ENCODE data around the gene LRRC40.
"Not testable (repeated sequence)": the region's sequence is repeated elsewhere in the genome, so short reads cannot be mapped to it uniquely, and the experiment has no call there.

LRRC40 gene

DNA sequence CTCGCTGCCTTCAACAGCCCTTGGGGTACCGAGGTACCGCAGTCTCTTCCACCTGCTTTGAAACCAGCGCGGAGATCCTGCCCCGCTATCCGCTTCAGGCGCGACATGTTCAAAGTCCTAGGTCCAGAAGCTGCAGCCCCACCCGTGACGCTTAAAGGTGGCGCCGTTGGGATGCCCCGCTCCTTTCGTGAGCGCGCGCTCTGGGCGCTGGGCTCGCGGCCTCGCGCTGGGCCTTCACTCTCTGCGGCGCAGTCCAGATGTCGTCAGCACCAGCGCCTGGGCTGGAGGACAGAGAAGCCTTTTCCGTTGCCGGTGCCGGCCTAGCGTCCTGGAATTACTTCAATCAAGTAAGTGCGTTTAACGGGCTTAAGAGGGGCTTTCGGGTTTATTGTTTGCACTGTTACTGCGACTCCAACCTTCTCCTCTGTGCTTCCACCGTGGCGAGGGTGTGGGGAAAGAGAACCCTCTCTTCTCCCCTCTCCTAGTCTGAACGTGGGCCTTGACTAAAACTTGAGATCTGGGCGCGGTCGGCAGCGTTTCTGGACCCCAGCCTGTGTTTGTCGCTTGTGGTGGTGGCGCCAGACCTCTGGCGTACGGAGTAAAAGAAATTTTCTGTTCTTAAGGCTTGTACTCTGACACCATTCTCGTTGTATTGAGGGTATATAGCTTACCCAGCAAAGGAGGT lies at the start of gene LRRC40:
Gene LRRC40, minus strand, starts transcription at position 146 of the 685 bp plus-strand sequence. Its CDS starts 39 bp downstream, at position 107.
- peak; percentile 94 for DNase-seq

DNA sequence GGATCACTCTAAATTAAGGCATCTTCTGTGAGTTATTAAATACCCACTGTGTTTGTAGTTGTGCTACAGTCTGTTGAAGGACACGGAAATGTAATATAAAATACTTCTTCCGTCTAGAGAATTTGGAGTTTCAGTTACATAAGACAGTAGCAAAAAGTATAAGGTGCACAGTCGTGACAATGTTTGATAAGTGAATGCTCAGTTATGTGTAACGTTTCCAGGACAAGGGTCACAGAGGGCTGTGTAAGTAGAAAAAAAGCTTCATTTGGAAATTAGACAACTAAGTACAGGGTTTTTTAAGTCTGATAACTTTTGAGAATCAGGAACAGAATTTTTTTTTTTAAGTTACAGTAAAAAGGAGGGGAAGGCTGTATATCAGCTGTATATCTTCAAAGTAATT lies 43.4 kb upstream of the LRRC40 start:
- no peak for DNase-seq

DNA sequence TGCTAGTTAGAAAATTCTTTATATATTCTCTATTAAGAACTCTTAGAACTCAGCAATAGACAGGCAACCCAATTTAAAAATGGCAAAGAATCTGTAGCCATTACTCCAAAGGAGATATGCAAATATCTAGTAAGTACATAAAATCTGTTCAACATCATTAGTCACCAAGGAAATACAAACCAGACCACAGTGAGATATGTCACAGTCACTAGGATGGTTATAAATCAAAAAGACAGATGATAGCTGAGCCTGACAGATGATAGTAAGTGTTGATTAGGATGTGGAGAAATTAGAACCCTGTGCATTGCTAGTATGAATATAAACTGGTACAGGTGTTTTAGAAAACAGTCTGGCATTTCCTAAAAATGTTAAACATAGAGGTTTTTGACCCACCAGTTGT lies 42.4 kb upstream of the LRRC40 start:
- DNase-seq, result no peak

DNA sequence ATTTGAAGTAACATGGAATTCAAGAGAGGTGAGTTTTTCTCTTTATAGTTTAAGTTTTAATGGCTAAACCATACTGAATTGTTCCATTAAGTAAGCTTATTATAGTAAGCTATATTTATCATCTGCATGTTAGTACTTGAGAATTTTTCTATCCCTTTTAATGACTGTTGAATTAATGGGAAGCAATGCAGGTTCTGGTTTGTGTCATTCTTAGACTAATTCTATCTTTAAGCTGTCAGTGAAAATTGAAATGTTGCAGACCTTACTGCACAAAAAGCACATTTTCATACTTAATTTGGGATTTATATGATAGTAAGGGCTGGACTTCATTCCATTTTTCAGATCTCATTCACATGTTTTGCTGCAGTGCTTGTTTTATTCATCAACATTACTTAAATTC lies 41.7 kb upstream of the LRRC40 start:
- DNase-seq, result no peak

DNA sequence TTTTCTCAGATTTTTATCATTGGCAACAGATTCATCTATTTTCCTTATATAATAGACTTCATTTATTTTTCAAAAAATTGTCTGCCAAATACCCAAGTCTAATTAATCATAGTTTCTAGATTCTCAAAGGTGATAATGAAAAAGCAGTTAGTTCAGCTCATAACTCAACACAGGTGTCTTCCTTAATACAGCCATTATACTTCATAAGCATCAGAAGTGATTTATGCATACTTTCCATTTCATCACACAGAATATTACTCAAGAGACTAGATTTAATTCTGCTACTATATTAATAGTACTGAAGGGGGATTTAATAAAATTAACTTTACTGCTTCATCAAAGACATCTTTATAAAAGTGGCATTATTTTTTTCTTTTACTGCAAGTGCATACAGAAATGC lies 34.6 kb upstream of the LRRC40 start:
- no peak for DNase-seq

DNA sequence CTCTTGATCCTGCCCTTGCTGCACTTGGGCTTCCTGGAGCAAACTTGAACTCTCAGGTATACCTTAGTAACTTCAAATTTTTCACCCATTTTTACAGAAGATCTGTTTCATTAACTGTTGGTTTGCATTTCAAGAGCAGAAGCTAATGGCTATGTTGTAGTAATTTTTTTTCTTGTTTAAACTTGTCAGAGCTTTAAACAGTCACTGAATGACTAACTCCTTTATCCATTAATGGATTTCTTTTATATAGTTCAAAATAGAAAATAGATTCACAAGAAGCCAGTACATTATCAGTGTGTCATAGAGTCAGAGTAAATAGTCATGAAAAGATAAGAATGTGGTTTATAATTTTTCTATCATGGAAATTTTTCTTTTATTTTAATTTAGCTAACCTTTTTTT lies 29.4 kb upstream of the LRRC40 start:
- no peak for DNase-seq

DNA sequence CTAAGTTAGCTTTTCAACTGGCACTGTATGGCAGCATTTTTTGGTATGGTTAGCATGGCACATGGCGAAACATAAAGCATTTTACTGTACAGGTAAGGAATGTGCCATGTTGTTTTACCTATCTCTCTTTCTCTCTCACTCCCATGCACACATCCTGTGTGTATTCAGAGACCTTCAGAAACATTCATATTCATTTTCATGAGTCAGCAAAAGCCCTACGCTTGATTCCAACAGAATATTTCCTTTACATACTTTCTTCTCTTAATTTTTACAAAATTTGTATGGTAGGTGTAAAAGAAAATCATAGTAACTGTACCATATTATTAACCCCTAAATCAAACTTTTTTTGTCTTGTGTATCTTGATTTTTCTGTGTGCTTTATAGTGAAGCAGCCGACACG lies 26.1 kb upstream of the LRRC40 start:
- DNase-seq, result no peak

DNA sequence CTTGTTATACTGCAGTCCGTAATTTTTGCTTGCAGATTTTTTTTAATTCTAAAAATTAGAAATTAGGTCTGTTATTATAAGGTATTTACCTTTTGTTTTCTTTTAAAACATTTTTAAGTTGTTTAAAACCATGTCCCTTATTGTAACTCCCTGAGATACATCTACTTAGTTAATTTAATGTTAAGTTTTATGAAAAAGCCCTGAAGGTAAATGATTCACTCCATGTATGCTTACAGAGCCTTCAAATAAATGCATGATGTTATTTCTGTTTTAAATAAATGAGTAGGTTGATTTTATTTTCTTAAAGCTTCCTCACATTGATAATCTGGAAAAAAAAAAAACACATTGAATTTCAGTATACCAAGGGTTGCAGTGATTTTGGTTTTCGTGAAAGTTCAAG lies 23.3 kb upstream of the LRRC40 start:
- no peak for DNase-seq

DNA sequence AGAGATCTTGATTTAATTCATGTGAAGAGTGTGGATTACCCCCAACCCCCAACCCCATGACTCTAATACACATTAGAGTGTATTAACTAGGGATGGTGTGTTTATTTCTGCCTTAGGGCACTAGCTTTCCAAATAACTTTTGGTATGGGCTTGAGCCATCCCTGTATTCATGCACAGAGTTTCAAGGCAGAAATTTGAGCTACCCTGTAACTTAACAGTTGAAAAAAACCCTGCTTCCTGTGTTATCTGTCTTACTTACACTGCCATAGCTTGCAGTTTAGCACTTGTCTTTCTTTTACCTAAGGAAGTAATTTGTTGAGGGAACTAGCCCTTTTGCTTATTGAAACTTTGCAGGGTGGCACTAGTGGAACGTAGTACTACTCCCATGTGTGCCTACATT lies 22.1 kb upstream of the LRRC40 start:
- DNase-seq, result no peak

DNA sequence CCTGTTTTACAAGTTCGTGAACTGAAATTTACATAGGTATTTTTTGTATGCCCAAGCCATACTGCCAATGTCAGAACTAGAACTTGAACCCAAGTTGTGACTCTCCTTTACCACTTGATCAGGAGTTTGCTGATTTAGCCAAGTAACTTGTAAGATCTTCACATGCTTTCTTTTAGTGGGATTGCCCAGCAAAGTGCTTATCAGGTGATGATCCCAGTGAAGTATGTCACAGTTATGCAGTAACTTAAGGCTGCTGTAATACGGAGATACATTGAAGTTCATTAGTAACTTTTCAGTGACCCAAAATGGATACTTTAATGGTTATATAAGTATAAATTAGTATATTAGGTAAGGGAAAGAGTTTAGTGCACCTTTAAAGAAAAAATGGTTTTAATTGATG lies 19.6 kb upstream of the LRRC40 start:
- no peak for DNase-seq

DNA sequence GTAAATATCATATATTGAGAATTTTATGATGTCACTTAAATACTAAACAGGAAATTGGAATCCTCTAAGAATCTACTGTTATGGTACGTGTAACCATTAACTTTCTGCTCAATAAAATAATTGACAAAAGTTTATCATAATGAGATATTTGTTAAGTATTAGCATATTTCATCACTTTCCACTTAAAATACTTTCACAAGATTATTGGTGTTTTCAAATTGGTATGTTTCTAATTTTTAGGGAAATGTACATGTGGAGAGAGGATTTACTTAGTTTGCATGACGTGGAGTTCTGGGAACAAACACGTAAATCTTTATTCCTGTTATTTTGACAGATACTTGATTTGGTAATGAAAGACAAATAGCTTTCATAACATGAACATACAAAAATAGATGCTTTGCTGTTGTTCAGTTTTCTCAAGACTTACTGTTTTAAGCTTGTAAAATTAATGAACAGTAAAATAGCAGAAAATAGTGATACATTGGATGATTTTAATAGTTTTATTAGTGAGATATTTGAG lies 17.4 kb upstream of the LRRC40 start:
- DNase-seq, result no peak

DNA sequence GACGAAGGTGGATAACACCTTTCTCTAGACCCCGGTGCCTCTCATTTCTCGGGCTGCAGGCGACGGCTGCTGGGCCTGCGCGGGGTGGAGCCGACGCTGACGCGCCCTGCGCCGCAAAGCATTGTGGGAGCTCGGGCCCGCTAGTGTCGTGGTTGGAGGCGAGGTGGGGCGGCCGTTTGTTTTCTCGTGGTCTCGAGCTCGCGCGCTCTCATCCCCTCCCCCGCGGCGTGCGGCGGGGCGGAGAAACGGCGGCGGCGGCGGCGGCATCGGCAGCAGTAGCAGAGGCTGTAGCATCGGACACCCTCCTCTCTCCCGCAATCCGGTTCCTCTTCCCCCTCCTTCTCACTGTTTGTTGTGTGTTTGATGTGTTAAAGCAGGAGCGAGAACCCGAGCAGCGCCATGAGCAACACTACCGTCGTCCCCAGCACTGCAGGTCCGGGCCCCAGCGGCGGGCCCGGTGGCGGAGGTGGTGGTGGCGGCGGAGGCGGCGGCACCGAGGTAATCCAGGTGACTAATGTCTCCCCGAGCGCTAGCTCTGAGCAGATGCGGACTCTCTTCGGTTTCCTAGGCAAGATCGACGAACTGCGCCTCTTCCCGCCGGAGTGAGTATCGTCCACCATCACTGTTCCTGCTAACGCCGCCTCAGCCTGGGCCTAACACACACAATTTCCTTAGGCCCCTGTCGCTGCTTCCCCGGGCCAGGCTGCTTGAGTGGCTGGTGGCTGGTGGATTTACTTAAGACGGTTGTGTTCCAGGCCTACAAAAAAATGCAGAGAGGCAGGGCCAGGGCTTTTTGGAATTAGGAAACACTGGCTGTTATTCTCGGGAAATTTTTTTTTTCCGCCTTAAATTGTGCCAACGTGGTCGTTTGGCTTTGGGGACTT lies 16.1 kb upstream of the LRRC40 start, which contains the start of gene SRSF11:
Gene SRSF11, plus strand, starts transcription at position 143 of the 884 bp plus-strand sequence. Its CDS starts 257 bp downstream, at position 400.
- DNase-seq, result peak; percentile 94

DNA sequence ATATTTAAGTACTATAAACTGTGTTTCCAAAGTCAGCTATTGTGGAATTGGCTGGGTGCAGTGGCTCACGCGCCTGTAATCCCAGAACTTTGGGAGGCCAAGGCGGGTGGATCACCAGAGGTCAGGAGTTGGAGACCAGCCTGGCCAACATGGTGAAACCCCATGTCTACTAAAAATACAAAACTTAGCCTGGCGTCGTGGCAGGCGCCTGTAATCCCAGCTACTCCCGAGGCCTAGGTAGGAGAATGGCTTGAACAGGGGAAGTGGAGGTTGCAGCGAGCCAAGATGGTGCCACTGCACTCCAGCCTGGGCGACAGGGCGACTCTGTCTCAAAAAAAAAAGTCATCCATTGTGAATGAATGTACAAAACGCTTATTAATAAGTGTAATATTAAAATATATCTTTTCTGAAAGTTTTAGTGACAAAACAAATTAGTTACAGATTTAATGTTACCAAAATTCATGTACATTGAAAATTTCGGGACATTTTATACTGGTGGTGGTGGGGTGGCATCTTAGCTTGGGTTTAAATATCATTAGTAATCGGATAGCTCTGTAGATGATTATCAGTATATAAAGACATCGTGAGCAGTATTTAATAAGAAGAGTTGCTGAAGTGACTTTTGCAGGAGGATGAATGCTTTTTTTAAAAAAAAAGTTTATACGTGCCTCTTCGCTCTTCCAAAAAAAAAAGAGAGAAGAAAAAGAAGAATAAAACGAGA lies 15.3 kb upstream of the LRRC40 start:
- DNase-seq, result no peak

DNA sequence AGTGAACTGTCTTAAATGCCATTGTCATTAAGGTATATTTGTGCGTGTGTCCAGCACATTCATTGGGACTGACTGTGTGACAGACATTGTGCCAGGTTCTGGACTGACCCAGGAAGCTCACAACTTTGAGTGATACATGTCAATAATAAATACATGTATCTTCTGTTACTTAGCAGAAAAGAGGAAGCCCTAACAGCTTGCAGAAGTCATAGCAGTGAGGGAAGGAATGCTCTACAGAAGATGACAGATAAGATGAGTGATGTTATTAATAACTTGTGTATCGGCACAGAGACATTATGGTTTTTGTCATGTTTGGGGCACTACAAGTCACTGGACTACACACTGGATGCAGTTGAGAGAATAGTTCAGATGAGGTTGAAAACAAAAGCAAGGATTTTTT lies 14.6 kb upstream of the LRRC40 start:
- DNase-seq, result no peak

DNA sequence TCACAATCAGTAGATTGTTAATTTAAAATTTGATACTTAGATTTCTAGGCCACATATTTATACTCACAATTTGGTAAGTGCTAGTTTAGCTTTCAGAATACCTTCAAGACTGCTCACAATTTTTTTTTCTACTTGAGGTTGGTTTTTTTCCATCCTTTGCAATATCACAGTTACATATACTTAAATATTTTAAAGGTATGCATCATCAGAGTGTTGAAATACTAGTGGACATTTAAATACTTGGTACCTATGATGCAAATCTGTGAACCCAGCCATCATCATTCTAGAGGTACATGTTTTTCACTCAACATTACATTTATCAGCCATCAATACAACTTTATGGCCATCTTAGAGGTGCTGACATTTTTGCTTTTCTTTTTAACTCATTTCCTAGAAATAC lies 6.2 kb upstream of the LRRC40 start:
- DNase-seq, result no peak

DNA sequence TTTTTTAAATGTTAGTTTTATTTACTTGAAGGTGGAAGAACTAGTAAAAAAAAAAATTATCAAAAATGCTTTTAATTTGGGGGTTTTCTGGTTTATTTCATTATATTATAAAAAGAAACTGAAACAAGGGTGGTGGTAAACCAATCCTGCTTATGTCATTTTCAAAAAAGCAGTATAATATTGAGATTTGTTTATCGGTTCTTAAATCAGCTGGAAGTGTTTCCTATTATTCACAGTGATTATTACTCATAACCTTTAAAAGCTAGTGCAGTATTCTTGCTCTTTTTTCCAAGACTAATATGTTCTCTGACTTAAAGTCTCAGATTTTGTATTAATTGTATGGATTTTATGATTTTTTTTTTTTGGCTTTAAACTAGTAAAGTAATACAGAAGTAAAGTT lies 5.4 kb upstream of the LRRC40 start:
- no peak for DNase-seq

DNA sequence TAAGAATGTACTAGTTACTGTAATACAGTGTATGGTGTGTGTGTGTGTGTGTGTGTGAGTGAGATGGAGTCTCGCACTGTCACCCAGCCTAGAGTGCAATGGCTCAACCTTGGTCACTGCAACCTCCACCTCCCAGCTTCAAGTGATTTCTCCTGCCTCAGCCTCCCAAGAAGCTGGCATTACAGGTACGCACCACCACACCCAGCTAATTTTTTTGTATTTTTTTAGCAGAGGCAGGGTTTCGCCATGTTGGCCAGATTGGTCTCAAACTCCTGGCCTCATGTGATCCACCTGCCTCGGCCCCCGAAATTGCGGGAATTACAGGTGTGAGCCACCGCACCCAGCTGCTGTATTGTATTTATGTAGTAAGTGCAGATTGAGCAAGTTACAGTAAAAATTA lies 2.9 kb upstream of the LRRC40 start:
- DNase-seq, result no peak

DNA sequence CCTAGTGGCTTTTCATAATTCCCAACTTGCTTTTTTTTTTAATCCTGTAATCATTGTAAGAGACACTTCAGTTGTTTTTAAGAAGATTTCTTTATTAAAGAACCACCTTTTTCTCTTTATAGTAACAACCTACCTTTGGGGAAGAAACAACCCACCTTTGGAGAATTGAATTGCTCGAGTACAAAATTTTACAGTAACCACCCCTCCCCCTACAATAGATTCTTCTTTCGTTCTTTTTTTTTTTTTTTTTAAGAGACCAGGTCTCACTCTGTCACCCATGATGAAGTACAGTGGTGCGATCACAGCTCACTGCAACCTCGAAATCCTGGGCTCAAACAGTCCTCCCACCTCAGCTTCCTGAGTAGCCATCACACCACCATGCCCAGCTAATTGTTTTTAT lies 2.1 kb upstream of the LRRC40 start:
- DNase-seq, result no peak

DNA sequence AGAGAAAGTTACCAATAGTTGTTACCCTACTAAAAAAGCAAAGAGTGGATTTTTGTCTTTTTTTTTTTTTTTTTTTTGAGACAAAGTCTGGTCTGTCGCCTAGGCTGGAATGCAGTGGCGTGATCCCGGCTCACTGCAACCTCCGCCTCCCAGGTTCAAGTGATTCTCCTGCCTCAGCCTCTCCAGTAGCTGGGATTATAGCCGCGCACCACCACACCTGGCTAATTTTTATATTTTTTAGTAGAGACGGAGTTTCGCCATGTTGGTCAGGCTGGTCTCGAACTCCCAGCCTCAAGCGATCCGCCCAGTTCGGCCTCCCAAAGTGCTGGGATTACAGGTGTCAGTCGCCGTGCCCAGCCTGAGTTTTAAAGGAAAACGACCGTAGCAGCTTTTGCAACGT lies 1.5 kb upstream of the LRRC40 start:
- not testable (repeated sequence) for DNase-seq

DNA sequence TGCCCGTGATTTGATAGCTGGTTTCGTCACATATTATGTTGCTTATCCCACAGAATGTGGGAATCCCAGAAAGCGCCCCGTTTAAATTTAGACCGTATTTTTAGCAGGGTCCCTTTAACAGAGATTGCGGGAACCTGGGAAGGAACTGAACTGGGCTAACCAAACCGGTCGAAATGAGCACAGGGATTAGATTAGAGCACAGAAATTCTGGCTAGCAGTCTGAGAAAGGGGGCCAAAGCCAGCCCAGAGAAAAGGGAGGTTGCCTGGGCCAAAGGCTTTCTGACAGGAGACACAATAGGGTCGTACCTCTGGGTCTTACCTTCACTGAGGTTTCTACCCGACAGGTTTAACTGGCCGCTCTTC lies 327 bp downstream of the LRRC40 start:
- DNase-seq, result no peak

DNA sequence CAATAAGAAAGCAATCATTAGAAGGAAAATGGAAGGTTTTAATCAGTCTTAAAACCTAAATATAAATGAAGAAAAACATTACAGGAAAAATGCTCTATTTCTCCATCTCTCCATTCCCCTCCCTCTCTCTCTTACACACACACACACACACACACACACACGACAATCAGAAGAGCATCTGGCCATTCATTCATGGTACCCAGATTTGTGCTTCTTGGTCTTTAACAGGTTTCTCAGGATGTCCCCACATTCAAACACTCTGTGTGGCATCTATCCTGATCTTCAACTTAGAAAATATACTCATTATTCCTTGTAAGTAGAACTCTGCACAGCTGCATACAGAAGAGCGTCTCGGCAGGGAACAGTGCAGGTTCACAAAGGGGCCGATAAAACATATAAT lies 779 bp downstream of the LRRC40 start:
- DNase-seq, result no peak

DNA sequence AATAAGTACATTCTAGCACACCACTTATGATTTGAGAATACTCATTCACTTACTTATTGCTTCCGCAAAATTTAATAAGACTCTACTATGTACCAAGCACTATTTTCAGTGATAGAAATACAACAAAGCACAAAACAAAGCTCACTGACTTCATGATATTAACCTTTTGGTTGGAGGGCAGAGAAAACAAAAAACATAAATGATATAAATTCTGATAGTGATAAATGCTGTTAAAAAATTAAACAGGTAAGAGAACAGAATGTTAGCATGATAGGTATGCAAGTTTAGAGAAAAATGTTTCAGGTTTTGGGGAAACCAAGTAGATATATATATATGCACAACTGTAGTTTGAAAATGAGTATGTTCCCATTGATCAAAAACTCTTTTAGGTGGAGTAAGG lies 1.2 kb downstream of the LRRC40 start:
- DNase-seq, result no peak

DNA sequence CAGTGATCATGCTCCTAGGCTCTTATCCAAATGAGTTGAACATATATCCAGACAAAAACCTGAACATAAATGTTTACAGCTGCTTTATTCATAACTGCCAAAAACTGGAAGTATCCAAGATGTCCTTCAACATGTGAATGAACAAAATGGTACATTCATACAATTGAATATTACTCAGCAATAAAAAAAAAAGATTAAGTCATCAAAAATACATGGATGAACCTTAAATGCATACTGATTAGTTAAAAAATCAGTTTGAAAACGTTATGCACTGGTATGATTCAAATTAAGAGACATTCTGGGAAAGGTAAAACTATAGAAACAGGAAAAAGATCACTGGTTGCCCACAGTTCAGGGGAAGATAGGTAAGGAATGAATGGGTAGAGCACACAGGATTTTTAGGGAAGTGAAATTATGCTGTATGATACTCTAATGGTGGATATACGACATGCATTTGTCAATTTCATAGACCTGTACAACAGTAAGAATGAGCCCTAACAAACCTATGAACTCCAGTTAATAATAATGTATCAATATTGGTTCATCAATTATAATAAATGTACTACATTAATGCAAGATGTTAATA lies 3.1 kb downstream of the LRRC40 start:
- DNase-seq, result no peak

Data from CD4-positive, alpha-beta T cell treated with Interferon gamma for 1 hour (primary cell).